ENCODE measurements around the gene RAPH1.

RAPH1 gene

GRCh38 chr2:203484266-203485112 is 50.6 kb downstream of the RAPH1 start:
- DNase-seq (ENCODE audit: insufficient read length, low spot score) (no peak), FAIRE-seq (no peak)
- TF ChIP-seq, protein P1, sequence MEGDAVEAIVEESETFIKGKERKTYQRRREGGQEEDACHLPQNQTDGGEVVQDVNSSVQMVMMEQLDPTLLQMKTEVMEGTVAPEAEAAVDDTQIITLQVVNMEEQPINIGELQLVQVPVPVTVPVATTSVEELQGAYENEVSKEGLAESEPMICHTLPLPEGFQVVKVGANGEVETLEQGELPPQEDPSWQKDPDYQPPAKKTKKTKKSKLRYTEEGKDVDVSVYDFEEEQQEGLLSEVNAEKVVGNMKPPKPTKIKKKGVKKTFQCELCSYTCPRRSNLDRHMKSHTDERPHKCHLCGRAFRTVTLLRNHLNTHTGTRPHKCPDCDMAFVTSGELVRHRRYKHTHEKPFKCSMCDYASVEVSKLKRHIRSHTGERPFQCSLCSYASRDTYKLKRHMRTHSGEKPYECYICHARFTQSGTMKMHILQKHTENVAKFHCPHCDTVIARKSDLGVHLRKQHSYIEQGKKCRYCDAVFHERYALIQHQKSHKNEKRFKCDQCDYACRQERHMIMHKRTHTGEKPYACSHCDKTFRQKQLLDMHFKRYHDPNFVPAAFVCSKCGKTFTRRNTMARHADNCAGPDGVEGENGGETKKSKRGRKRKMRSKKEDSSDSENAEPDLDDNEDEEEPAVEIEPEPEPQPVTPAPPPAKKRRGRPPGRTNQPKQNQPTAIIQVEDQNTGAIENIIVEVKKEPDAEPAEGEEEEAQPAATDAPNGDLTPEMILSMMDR (IDR thresholded peaks at IDR 0.05; ENCODE audit: insufficient read depth, missing control alignments), result peak; percentile 45

DNA sequence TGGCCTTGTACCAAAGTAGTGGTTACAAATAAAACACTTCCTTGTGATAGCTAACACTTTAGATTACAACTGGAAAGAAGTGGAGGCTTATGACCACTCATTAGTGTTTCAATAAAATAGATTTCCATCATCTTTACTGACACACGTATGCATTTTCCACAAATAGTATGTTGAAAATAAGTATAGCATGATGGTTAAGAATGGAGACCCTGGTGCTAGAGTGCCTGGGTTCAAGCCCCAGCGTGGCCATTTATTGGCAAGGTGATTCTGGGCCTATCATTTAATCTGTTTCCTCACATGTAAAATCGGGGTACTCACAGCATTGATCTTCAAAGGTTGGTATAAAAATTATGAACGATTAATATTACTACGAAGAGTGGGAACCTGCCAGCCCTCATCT is 54.5 kb downstream of the RAPH1 start:
- no peak for DNase-seq (ENCODE audit: insufficient read length, low spot score)
- FAIRE-seq, result no peak
- TF ChIP-seq, protein P1 (IDR thresholded peaks at IDR 0.05; ENCODE audit: insufficient read depth, missing control alignments), result no peak

- no peak for FAIRE-seq
- no peak for DNase-seq (ENCODE audit: insufficient read length, low spot score)
- TF ChIP-seq, protein P1 (IDR thresholded peaks at IDR 0.05; ENCODE audit: insufficient read depth, missing control alignments), result no peak
Observed at GRCh38 chr2:203476881-203477280, 58.2 kb downstream of the RAPH1 start.

GRCh38 chr2:203471323-203471722 is 63.8 kb downstream of the RAPH1 start:
- TF ChIP-seq, protein P1 (IDR thresholded peaks at IDR 0.05; ENCODE audit: insufficient read depth, missing control alignments), result no peak
- FAIRE-seq (no peak), DNase-seq (ENCODE audit: insufficient read length, low spot score) (no peak)

GRCh38 chr2:203470371-203470770 is 64.7 kb downstream of the RAPH1 start:
- no peak for FAIRE-seq

DNA sequence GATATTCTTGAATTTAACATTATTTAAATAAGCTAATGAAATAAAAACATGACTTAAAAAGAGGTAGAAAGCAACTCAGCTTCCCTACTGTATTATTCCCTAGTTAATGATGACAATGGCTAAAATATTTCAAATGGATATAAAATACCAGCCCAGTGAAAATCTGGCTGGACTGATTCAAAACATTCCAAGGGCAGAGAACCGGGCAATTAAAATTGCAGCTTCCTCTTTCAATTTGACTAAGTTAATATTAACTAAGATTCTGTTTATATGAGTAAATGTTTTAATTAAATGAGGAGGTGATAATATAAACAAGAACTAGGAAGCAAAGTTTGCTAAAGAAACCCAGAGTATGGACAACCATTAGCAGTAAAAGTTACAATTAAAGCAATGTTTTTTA is 65.6 kb downstream of the RAPH1 start:
- FAIRE-seq, result no peak
- DNase-seq (ENCODE audit: insufficient read length, low spot score), result no peak
- TF ChIP-seq, protein P1 (IDR thresholded peaks at IDR 0.05; ENCODE audit: insufficient read depth, missing control alignments), result no peak

More at GRCh38 chr2:203470371-203470770, 64.7 kb downstream of the RAPH1 start:
- TF ChIP-seq, protein P1 (IDR thresholded peaks at IDR 0.05; ENCODE audit: insufficient read depth, missing control alignments), result no peak
- no peak for DNase-seq (ENCODE audit: insufficient read length, low spot score)

- TF ChIP-seq, protein P1 (IDR thresholded peaks at IDR 0.05; ENCODE audit: insufficient read depth, missing control alignments), result no peak
- FAIRE-seq, result no peak
Observed at GRCh38 chr2:203463266-203463678, 71.8 kb downstream of the RAPH1 start.

More at GRCh38 chr2:203463266-203463678, 71.8 kb downstream of the RAPH1 start:
- no peak for DNase-seq (ENCODE audit: insufficient read length, low spot score)

All from D721Med (cell line).